SU-DHL-6 (cell line): ENCODE measurements around the gene CFAP43.

Experiments used
- CTCF ChIP-seq: fragments of 200-600 bp; sonication (generic); IDR thresholded peaks from one replicate; pipeline ENCODE4 v1.5.1; 2017; ENCODE audit warnings: antibody characterized with exemption, mild to moderate bottlenecking, low read length, moderate library complexity; ENCODE audit not compliant: insufficient read depth, poor library complexity, severe bottlenecking
- EZH2phosphoT487 ChIP-seq: fragments of 200-600 bp; sonication (generic), shearing (Covaris generic); conservative IDR thresholded peaks from 2 replicates; pipeline ENCODE4 v1.6.1; 2018; ENCODE audit warnings: mild to moderate bottlenecking, antibody characterized with exemption, low read length, moderate library complexity, mixed read lengths

DNA sequence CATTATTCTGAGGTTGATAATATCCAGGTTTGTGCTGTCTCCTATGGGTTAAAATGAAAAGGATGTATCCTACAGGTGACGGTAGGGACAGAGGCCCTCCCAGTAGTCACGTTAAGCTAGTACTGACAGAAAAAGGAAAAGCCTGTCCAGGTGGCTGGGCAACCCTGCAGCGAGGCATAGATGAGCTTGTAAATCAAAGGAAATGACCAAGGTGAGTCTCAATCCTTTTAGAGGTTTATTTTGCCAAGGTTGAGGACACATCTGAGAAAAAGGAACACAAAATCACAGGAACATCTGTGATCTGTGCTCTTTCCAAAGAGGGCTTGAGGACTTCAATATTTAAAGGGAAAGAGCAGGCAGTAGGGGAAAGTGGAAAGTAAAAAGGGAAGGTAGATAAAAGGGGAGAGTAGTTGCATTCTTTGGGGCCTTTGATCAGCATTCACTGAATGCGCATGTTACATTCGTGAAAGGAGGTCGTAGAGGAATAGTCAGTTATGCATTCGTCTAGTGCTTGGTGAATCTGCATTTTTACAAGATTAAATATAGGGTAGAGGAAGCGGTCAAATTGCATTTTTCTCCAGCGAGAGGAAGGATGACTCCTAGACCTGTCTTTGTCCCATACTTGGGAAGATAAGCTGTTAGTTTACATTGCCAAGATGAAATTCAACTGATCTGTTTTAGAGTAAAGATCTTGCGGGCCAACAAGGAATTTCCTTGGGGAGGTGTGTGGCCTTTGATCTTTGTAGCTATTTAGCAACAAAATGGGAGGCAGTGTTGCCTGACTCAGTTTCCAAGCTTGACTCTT is 21.6 kb upstream of the CFAP43 start:
- TF ChIP-seq CTCF: no peak
- no peak for TF ChIP-seq EZH2phosphoT487
